ENCODE data around the gene PPP6C. TPM values are rescaled to one million over a fixed set of nuclear protein-coding genes. Genes with fewer than 3 reads are reported as not detected.
"Not testable (repeated sequence)": the region's sequence is repeated elsewhere in the genome, so short reads cannot be mapped to it uniquely, and the experiment has no call there.

The PPP6C gene
- total and polyA plus RNA-seq, 2 of the 13 experiments (the other 11 are each of a cell fraction or from before 2014, with no cell fraction given): 18.5 to 20.9 TPM

GRCh38 chr9:125227761-125228160 lies 38.2 kb upstream of the PPP6C start:
- ChIA-PET CTCF (ENCODE audit: low intra/inter-chr PET ratio, low total read pairs) (no interaction called here), POLR2A (interaction anchor here (1.5 kb wide), 1 partner anchor 14 kb away, joined by 3 read pairs; the partner anchor contains the start of gene HSPA5)
- Histone ChIP-seq H3K27ac (ENCODE audit: extremely low read length, insufficient read depth, low read length) (no peak overlapping the region), H3K4me2 (ENCODE audit: low read depth, low read length) (no peak overlapping the region), H3K9ac (ENCODE audit: insufficient read depth, low read depth, low read length) (no peak overlapping the region), H3K4me3 (replicated peaks in 1 of 3; ENCODE audit: insufficient read depth in 1 of 3, low read depth in 2 of 3, low read length in 3 of 3) (no peak overlapping the region), H3K79me2 (ENCODE audit: insufficient read depth, low read length) (no peaks in the 10 kb centered on the region), H2AFZ (ENCODE audit: low read length) (no peak overlapping the region), H3K27me3 (ENCODE audit: control insufficient read depth in 1 of 2, insufficient read depth in 2 of 2, low read length in 2 of 2) (no peaks in the 10 kb centered on the region), H3K4me1 (ENCODE audit: insufficient read depth, low read length) (no peaks in the 10 kb centered on the region), H4K20me1 (ENCODE audit: insufficient read depth, low read length) (no peaks in the 10 kb centered on the region), H3K36me3 (replicated peaks in 1 of 2; ENCODE audit: control insufficient read depth in 1 of 2, insufficient read depth in 2 of 2, low read length in 2 of 2) (peaks cover 3 to 54% of the 10 kb centered on the region in 2 experiments; a peak in 4 of 5 replicates), H3K9me3 (ENCODE audit: low read length) (no peaks in the 10 kb centered on the region)
- 96% methylated on average over 6 of the region's 6 CpGs for WGBS (ENCODE audit: low lambda C conversion rate)
- intact Hi-C loops (cut with micrococcal nuclease; ENCODE audit: unreplicated experiment): no loop called here
- no TSS peak for BruUV-seq (replicated peaks)
- ATAC-seq (no peak), FAIRE-seq (no peak), DNase-seq (ENCODE audit: low spot score) (no peak)
- TF ChIP-seq ARID2 (CRISPR knock-in tag; IDR thresholded peaks at IDR 0.05; ENCODE audit: borderline replicate concordance): no peak
- TF ChIP-seq DPF2 (CRISPR knock-in tag; IDR thresholded peaks at IDR 0.05; ENCODE audit: borderline replicate concordance, low read depth): no peak
- in situ Hi-C loops (cut with HindIII; ENCODE audit: extremely low pct_ligation_motif_present, low pct_unique_long_range_greater_than_20kb): no loop called here

- CTCF ChIA-PET (ENCODE audit: low intra/inter-chr PET ratio, low total read pairs); H4K20me1 ChIP-seq (ENCODE audit: insufficient read depth, low read length); intact Hi-C loops (cut with micrococcal nuclease; ENCODE audit: unreplicated experiment); DNase-seq (ENCODE audit: low spot score); H3K4me3 ChIP-seq (replicated peaks in 1 of 3; ENCODE audit: insufficient read depth in 1 of 3, low read depth in 2 of 3, low read length in 3 of 3); BruUV-seq (replicated peaks); H3K27ac ChIP-seq (ENCODE audit: extremely low read length, insufficient read depth, low read length); H3K27me3 ChIP-seq (ENCODE audit: control insufficient read depth in 1 of 2, insufficient read depth in 2 of 2, low read length in 2 of 2); H2AFZ ChIP-seq (ENCODE audit: low read length); H3K4me1 ChIP-seq (ENCODE audit: insufficient read depth, low read length); H3K9ac ChIP-seq (ENCODE audit: insufficient read depth, low read depth, low read length); in situ Hi-C loops (cut with HindIII; ENCODE audit: extremely low pct_ligation_motif_present, low pct_unique_long_range_greater_than_20kb); ATAC-seq; H3K9me3 ChIP-seq (ENCODE audit: low read length); H3K4me2 ChIP-seq (ENCODE audit: low read depth, low read length); H3K79me2 ChIP-seq (ENCODE audit: insufficient read depth, low read length); FAIRE-seq: not testable (repeated sequence)
- TF ChIP-seq ZNF121 (CRISPR knock-in tag; IDR thresholded peaks at IDR 0.05): peak; percentile 71; the same call in 1 of the 2 replicates
- POLR2A ChIA-PET: interaction anchor here (2.9 kb wide), 1 partner anchor 16 kb away, joined by 7 read pairs; the partner anchor contains the start of gene HSPA5
- H3K36me3 ChIP-seq (replicated peaks in 1 of 2; ENCODE audit: control insufficient read depth in 1 of 2, insufficient read depth in 2 of 2, low read length in 2 of 2): peaks cover 6 to 45% of the 10 kb centered on the region in 2 experiments; a peak in 4 of 5 replicates
Observed at GRCh38 chr9:125224858-125225257, 35.3 kb upstream of the PPP6C start.
